SK-N-MC (cell line): Measurements from ENCODE around the gene TIMP2.

Source experiments
- EZH2 ChIP-seq: fragments of 200-600 bp; sonication (generic); IDR thresholded peaks from one replicate; pipeline ENCODE4 v1.6.1; 2017; ENCODE audit warnings: antibody characterized with exemption
- FOXP2 ChIP-seq: optimal IDR thresholded peaks from 2 replicates; pipeline ENCODE3; 2011; ENCODE audit warnings: mild to moderate bottlenecking, moderate library complexity; ENCODE audit not compliant: insufficient read depth; ENCODE audit errors: extremely low read length, control extremely low read depth

DNA sequence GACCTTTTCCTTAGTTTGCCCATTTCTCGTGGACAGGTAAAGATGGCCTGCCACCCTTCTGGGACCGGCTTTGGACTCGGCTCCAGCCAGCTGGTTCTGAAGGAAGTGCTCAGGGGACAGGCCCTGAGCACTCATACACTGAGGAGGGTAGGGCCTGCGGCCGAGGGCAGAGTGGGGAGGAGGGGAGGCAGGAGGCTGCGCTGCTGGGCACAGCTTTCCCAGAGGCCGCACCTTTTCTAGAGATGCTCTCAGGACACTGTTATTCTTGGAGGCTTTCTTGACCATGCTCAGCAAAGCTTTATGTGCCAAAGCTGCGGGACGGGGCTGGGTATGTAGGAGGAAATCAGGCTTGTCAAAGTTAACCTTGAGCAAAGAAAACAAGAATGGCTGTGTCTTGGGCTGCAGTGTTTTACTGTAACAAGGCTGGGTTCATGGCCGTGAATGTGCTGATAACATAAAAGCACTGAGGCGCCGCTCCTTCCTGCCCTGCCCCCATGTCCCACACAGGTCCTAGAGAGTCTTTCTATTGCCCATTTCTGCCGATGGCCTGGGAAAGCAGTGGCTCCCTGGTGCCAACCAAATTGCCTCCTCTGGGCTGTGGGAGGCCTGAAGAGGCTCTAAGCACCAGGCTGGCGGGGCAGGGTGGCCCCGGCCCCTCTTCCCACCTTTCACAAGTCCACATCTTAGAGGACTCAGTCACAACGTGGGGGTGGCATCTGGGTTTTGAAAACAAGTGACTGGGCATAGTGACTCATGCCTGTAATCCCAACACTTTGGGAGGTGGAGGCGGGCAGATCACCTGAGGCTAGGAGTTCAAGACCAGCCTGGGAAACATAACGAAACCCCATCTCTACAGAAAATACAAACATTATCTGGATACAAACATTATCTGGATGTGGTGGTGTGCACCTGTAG lies 22.3 kb upstream of the TIMP2 start:
- TF ChIP-seq FOXP2 (no peak), EZH2 (no peak)
